ENCODE data around the gene KLHL35.
A peak's percentile ranks its signal among the peaks of the same experiment; 100 is the strongest.

The KLHL35 gene, protein sequence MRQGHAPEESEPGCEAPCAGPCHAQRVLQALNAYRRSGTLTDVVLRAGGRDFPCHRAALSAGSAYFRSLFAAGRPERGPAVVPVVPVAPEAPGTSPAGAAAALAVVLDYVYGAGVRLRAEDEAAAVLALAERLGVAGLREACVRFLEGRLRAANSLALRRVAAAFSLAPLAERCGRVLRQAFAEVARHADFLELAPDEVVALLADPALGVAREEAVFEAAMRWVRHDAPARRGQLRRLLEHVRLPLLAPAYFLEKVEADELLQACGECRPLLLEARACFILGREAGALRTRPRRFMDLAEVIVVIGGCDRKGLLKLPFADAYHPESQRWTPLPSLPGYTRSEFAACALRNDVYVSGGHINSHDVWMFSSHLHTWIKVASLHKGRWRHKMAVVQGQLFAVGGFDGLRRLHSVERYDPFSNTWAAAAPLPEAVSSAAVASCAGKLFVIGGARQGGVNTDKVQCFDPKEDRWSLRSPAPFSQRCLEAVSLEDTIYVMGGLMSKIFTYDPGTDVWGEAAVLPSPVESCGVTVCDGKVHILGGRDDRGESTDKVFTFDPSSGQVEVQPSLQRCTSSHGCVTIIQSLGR

DNA sequence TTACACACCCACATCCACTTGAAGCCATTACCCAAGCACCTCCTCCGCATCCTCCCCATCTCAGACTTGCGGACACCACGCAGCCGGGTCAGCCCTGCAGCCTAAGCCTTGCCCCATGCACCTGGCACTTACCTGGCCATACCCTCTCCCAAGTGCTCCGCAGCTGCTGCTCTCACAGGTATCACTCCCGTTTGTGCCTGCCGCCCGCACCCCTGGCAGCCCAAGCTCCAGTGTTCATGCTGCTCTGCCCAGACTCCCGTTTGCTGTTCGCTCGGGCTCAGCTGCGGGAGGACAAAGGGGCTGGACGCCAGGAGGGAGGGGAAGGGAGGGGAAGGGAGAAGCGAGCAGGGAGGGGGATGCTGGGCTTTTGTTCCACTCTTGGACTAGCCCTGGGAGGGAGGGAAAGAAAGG is at the start of gene KLHL35:
Gene KLHL35 (minus strand): TSS at position 293 of the 411 bp plus-strand sequence. CDS start 2,574 bp downstream, outside the sequence.
- peaks cover 16% of the 10 kb centered on the region for H3K4me1 ChIP-seq (ENCODE audit: insufficient read depth, insufficient read length)
- peak within 1 kb of the TSS; percentile 5 for H3K4me3 ChIP-seq (ENCODE audit: insufficient read length, low read depth)
- peaks cover 17% of the 10 kb centered on the region for H3K9me3 ChIP-seq (ENCODE audit: insufficient read depth, low read length)
- no peak for TF ChIP-seq SUZ12 (IDR thresholded peaks at IDR 0.05; ENCODE audit: extremely low read depth, insufficient read depth, insufficient read length)
- TF ChIP-seq ZNF274 (IDR thresholded peaks at IDR 0.05; ENCODE audit: low read depth, low read length): no peak
- no peak for TF ChIP-seq YY1 (IDR thresholded peaks at IDR 0.05; ENCODE audit: insufficient read depth, insufficient read length)
- peaks cover 47% of the 10 kb centered on the region for H3K27me3 ChIP-seq (ENCODE audit: insufficient read depth, insufficient read length)
- no peak for DNase-seq (ENCODE audit: low read depth, low spot score)
- H3K36me3 ChIP-seq (ENCODE audit: insufficient read depth, insufficient read length, low read length): peaks cover 29% of the 10 kb centered on the region
- H3K9ac ChIP-seq (ENCODE audit: insufficient read length, low read depth): peak within 1 kb of the TSS; percentile 44

DNA sequence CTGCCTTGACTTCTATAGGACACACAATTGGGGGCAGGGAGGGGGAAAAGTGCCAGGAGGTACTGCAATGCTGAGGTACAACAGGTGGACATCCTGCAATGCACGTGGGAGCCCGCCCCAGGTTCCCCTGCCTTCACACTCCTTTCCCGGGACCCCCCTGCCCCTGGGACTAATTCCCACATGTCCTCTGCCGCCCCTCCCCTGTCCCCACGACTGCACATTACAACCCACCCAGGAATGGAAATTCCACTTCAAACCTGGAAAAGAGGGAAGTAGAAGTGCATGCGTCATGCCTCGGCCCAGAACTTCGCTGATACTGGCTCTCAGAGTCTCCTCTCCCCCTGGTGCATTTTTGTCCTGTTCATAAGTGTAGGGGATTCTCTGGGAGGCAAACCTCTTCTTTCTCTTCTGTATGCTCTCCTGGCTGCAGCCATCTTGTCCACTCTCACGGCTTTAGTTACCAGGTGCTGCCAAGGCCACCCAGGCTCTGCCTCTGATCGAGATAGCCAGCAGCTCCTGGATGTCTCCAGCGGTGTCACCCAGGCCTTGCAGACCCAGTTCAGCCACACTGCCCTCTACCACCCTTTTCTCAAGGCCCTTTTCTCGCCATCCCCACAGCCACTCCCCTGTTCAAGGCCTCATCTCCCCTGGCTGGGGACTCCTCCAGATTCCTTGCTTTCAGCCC is 49.1 kb upstream of the KLHL35 start:
- H3K4me1 ChIP-seq (ENCODE audit: insufficient read depth, insufficient read length): peaks cover 10% of the 10 kb centered on the region
- no peak for TF ChIP-seq YY1 (IDR thresholded peaks at IDR 0.05; ENCODE audit: insufficient read depth, insufficient read length)
- TF ChIP-seq ZNF274 (IDR thresholded peaks at IDR 0.05; ENCODE audit: low read depth, low read length): no peak
- TF ChIP-seq SUZ12 (IDR thresholded peaks at IDR 0.05; ENCODE audit: extremely low read depth, insufficient read depth, insufficient read length): no peak
- H3K4me3 ChIP-seq (ENCODE audit: insufficient read length, low read depth): no peak overlapping the region
- H3K27me3 ChIP-seq (ENCODE audit: insufficient read depth, insufficient read length): no peaks in the 10 kb centered on the region
- no peak for DNase-seq (ENCODE audit: low read depth, low spot score)
- no peaks in the 10 kb centered on the region for H3K9me3 ChIP-seq (ENCODE audit: insufficient read depth, low read length)
- H3K9ac ChIP-seq (ENCODE audit: insufficient read length, low read depth): no peak overlapping the region
- H3K36me3 ChIP-seq (ENCODE audit: insufficient read depth, insufficient read length, low read length): peaks cover 42% of the 10 kb centered on the region

DNA sequence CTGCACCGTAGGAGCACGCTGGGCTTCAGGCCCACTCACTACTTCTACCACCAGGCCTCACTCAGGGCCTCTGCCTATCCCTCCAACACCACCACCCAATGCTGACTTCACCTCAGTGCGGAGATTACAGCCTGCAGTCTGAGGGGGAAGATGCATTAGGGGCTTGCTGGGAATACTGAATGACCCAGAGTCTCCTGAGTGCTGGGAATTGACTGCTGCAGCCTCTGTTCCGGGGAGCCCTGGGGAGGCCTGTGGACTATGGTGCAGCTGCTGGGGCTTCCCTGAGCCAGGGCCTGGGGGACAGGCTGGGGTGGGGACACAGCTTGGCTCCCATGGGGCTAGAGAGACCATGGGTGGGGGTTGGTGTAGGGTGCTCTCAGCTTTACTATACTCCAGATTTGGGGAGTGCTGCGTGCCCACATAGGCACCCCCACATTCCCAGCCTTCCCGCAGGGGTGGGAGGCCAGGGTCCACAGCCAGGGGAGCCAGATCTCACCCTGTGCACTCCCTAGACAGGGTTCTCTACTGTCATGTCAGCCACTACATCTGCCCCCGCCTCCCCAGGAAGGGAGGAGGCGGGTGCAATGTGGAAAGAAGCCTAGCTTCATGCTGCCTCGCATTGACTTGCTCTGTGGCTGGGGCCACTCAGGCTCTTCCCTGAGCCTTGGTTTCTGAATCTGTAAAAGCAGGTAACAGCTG is 48.4 kb upstream of the KLHL35 start:
- Histone ChIP-seq H3K36me3 (ENCODE audit: insufficient read depth, insufficient read length, low read length) (peaks cover 42% of the 10 kb centered on the region), H3K4me3 (ENCODE audit: insufficient read length, low read depth) (no peak overlapping the region), H3K4me1 (ENCODE audit: insufficient read depth, insufficient read length) (peaks cover 10% of the 10 kb centered on the region), H3K27me3 (ENCODE audit: insufficient read depth, insufficient read length) (no peaks in the 10 kb centered on the region), H3K9ac (ENCODE audit: insufficient read length, low read depth) (no peak overlapping the region), H3K9me3 (ENCODE audit: insufficient read depth, low read length) (no peaks in the 10 kb centered on the region)
- DNase-seq (ENCODE audit: low read depth, low spot score): no peak
- TF ChIP-seq ZNF274 (IDR thresholded peaks at IDR 0.05; ENCODE audit: low read depth, low read length) (no peak), SUZ12 (IDR thresholded peaks at IDR 0.05; ENCODE audit: extremely low read depth, insufficient read depth, insufficient read length) (no peak), YY1 (IDR thresholded peaks at IDR 0.05; ENCODE audit: insufficient read depth, insufficient read length) (no peak)

DNA sequence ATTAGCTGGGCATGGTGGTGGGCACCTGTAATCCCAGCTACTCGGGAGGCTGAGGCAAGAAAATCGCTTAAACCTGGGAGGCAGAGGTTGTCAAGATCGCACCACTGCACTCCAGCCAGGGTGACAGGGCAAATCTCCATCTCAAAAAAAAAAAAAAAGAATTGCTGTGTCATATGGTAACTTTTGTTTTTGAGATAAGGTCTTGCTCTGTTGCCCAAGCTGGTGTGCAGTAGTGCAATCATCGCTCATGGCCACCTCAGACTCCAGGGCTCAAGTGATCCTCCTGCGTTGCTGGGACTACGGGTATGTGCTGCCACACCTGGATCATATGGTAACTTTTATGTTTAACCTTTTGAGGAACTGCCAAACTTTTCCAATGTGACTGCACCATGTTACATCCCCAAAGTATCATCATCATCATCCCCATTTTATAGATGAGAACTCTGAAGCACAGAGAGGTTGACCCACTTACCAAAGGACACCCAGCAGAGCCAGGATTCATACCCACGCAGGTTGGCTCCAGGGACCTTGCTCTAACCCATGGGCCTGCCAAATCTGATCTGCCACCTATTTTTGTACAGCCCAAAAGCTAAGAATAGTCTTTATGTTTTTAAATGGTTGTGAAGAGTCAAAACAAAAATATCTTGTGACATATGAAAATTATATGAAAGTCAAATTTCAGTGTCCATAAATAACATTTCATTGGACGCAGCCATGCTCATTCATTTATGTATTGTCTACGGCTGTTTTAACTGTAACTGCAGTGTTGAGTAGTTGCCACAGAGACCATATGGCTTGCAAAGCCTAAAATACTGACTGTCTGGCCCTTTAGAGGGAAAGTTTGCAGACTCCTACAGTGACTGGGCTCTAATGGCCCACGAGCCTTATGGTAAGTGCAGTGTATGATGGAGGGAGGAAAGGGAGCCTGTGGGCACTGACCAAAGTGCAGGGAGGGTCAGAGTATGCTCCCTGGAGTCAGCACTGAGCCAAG is 47.5 kb upstream of the KLHL35 start:
- peaks cover 41% of the 10 kb centered on the region for H3K36me3 ChIP-seq (ENCODE audit: insufficient read depth, insufficient read length, low read length)
- H3K4me3 ChIP-seq (ENCODE audit: insufficient read length, low read depth): no peak overlapping the region
- H3K27me3 ChIP-seq (ENCODE audit: insufficient read depth, insufficient read length): no peaks in the 10 kb centered on the region
- no peaks in the 10 kb centered on the region for H3K9me3 ChIP-seq (ENCODE audit: insufficient read depth, low read length)
- peaks cover 19% of the 10 kb centered on the region for H3K4me1 ChIP-seq (ENCODE audit: insufficient read depth, insufficient read length)
- no peak for TF ChIP-seq YY1 (IDR thresholded peaks at IDR 0.05; ENCODE audit: insufficient read depth, insufficient read length)
- TF ChIP-seq SUZ12 (IDR thresholded peaks at IDR 0.05; ENCODE audit: extremely low read depth, insufficient read depth, insufficient read length): no peak
- TF ChIP-seq ZNF274 (IDR thresholded peaks at IDR 0.05; ENCODE audit: low read depth, low read length): no peak
- DNase-seq (ENCODE audit: low read depth, low spot score): no peak
- H3K9ac ChIP-seq (ENCODE audit: insufficient read length, low read depth): no peak overlapping the region

DNA sequence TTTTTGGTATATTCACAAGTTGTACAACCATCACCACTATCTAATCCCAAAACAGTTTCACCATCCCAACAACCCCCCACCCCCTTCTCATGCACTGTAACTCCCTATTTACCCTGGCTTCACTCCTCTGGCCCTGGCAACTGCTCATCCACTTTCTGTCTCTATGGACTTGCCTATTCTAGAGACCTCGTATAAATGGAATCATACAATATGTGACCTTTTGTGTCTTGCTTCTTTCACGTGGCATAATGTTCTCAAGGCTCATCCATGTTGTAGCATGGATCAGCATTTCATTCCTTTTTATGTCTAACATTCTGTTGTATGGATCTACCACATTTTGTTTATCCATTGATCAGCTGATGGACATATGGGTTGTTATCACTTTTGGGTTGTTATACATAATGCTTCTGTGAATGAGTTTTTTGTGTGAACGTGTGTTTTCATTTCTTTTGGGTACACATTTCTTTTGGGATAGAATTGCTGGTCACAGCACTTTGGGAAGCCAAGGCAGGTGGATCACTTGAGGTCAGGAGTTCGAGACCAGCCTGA is 46.7 kb upstream of the KLHL35 start:
- Histone ChIP-seq H3K27me3 (ENCODE audit: insufficient read depth, insufficient read length) (no peaks in the 10 kb centered on the region), H3K9me3 (ENCODE audit: insufficient read depth, low read length) (no peaks in the 10 kb centered on the region), H3K4me3 (ENCODE audit: insufficient read length, low read depth) (no peak overlapping the region), H3K36me3 (ENCODE audit: insufficient read depth, insufficient read length, low read length) (peaks cover 45% of the 10 kb centered on the region), H3K9ac (ENCODE audit: insufficient read length, low read depth) (no peak overlapping the region), H3K4me1 (ENCODE audit: insufficient read depth, insufficient read length) (peaks cover 22% of the 10 kb centered on the region)
- no peak for DNase-seq (ENCODE audit: low read depth, low spot score)
- no peak for TF ChIP-seq YY1 (IDR thresholded peaks at IDR 0.05; ENCODE audit: insufficient read depth, insufficient read length)
- no peak for TF ChIP-seq ZNF274 (IDR thresholded peaks at IDR 0.05; ENCODE audit: low read depth, low read length)
- TF ChIP-seq SUZ12 (IDR thresholded peaks at IDR 0.05; ENCODE audit: extremely low read depth, insufficient read depth, insufficient read length): no peak

Data from NT2/D1 (cell line).